ENCODE data around the gene NDUFS8. TPM values are rescaled to one million over a fixed set of nuclear protein-coding genes. Genes with fewer than 3 reads are reported as not detected.

NDUFS8 gene
- total and polyA plus RNA-seq, 2 experiments from 2014 or later = 114 to 219 TPM

DNA sequence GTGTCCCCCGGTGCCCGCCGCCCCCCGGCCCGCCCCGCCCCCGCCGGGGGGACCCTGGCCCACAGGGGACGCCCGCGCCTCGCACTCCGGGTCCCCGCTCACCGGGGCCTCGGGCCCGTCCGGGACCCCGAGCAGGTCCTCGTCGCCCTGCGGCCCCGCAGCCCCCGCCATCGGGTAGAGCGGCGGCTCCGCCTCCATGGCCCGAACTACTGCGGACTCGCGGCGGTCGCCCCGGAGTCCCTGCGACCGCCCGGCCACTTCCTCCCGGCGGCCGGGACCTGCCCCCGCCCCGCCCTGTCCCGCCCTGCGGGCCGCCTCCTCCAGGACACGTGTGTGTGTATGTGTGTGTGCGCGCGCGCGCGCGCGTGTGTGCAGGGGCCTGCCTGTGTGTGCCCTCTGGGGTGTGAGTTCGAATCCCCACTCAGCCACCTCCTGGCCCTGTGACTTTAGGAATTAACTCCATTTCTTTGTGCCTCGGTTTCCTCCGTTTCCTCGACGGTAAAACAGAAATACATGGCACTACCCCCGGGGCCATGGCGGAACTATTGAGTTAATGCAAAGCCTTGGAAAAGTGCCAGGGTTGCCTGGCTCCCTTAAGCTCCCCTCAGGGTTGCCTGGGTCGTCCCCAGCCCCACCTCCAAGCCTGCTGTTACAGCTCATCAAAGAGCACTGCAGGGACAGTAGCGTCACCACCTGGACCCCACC lies 26.5 kb upstream of the NDUFS8 start, which contains the start of gene UNC93B1:
UNC93B1 (minus strand) TSS at position 252 of the 705 bp plus-strand sequence; CDS start at position 198, 54 bp downstream.
- Histone ChIP-seq H3K4me2 (ENCODE audit: unreplicated experiment) (peak within 1 kb of the TSS; percentile 64), H3K9me2 (ENCODE audit: insufficient read depth) (no peaks in the 10 kb centered on the region), H3K9ac (peak within 1 kb of the TSS; percentile 60), H3K4me1 (ENCODE audit: insufficient read depth) (no peaks in the 10 kb centered on the region), H2AFZ (peak within 1 kb of the TSS; percentile 69), H3F3A (ENCODE audit: insufficient read depth) (peaks cover under 1% of the 10 kb centered on the region), H4K20me1 (ENCODE audit: insufficient read depth) (no peaks in the 10 kb centered on the region), H3K4me3 (peak within 1 kb of the TSS; percentile 68), H3K9me3 (ENCODE audit: low read depth) (no peaks in the 10 kb centered on the region), H3K27me3 (replicated peaks; ENCODE audit: insufficient read depth) (no peaks in the 10 kb centered on the region), H3K79me2 (ENCODE audit: insufficient read depth) (no peaks in the 10 kb centered on the region), H3K27ac (no peak within 1 kb of the TSS), H3K36me3 (ENCODE audit: low read depth) (no peaks in the 10 kb centered on the region)
- in situ Hi-C loops (cut with MboI) = no loop called here
- no peak for TF ChIP-seq EZH2 (IDR thresholded peaks at IDR 0.05; ENCODE audit: insufficient read depth, poor library complexity, severe bottlenecking)
- TF ChIP-seq EZH2phosphoT487 (IDR thresholded peaks at IDR 0.05; ENCODE audit: insufficient read depth, low read depth) = no peak
- 5 to 7% methylated on average over 17 to 32 of the region's 64 CpGs for WGBS, 2 experiments (ENCODE audit: low coverage in 1 of 2, low lambda C conversion rate in 2 of 2, missing lambda C conversion rate in 2 of 2)
- DNase-seq = peak; percentile 87

DNA sequence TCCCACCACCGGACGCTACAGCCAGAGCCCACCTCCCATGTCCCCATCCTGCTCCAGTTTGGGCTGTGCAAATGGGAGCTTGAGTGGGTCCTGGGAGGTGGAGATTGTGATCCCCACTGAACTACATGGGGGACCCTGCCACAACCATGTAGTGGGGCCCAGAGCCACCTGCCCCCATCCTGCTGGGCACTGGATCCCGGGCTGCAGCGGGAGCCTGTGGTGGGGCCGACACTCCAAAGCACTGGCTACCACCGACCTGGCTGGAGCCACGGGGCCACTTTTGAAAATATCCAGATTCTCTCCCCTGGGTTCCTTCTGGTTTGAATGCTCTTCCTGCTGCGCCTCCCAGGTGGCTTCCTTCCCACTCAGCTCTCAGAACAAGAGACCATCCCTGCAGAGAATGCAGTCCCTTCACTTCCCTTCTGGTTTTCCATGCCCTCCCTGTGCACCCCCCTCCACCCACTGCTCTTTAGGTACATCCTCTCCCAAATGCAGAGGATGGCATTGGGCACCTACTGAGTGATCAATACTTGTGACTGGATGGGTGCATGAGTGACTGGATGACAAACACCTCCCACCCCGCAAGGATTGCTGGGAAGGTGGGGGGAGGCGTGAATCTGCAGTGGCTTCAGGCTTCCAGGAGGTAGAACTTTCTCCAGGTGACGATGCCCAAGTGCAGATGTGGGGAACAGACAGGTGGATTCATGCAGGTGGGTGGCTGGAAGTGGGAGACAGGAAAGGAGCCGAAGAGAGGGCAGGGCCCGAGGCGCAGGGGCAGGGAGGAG lies 25.7 kb upstream of the NDUFS8 start:
- H3K4me1 ChIP-seq (ENCODE audit: insufficient read depth) = peaks cover 6% of the 10 kb centered on the region; the same call in 1 of the 2 replicates
- H3K27me3 ChIP-seq (replicated peaks; ENCODE audit: insufficient read depth) = no peaks in the 10 kb centered on the region
- in situ Hi-C loops (cut with MboI) = no loop called here
- no peaks in the 10 kb centered on the region for H3K9me2 ChIP-seq (ENCODE audit: insufficient read depth)
- no peaks in the 10 kb centered on the region for H4K20me1 ChIP-seq (ENCODE audit: insufficient read depth)
- TF ChIP-seq EZH2 (IDR thresholded peaks at IDR 0.05; ENCODE audit: insufficient read depth, poor library complexity, severe bottlenecking) = no peak
- TF ChIP-seq EZH2phosphoT487 (IDR thresholded peaks at IDR 0.05; ENCODE audit: insufficient read depth, low read depth) = no peak
- H3K27ac ChIP-seq = no peak overlapping the region
- H3K4me2 ChIP-seq (ENCODE audit: unreplicated experiment) = peak overlapping the region; percentile 64
- peaks cover 7% of the 10 kb centered on the region for H3F3A ChIP-seq (ENCODE audit: insufficient read depth)
- 74 to 77% methylated on average over 14 of the region's 14 CpGs for WGBS, 2 experiments (ENCODE audit: low coverage in 1 of 2, low lambda C conversion rate in 2 of 2, missing lambda C conversion rate in 2 of 2)
- H3K4me3 ChIP-seq = peak overlapping the region; percentile 68; the same call in 1 of the 2 replicates
- no peaks in the 10 kb centered on the region for H3K36me3 ChIP-seq (ENCODE audit: low read depth)
- no peak for DNase-seq
- no peaks in the 10 kb centered on the region for H3K79me2 ChIP-seq (ENCODE audit: insufficient read depth)
- H3K9me3 ChIP-seq (ENCODE audit: low read depth) = no peaks in the 10 kb centered on the region
- H2AFZ ChIP-seq = peak overlapping the region; percentile 69
- peak overlapping the region; percentile 60 for H3K9ac ChIP-seq

DNA sequence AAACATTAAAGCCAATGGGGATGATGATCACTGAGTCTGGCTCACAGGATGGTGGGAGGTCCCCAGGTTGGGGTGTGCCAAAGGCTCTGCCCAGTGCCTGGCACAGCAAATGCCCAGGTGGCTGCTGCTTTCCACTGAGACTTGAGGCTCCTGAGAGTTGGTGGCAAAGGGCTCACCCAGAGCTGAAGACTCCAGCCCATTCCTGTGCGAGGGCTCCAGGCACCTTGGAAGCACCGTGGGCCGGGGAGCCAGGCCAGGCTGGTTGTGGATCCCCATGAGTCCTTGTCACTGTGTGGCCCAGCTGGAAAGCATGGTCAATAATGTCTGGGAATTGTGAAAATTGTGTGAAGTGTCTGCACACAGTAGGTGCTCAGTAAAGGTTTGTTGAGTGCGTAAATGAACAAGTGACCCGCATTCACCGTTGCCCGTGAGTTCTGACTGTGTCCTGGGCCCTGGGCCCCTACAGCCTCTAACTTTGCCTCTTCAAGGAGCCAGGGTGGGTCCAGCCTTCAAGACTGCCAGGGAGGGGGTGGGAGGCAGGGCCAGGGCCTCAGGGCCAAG lies 23.8 kb upstream of the NDUFS8 start:
- Histone ChIP-seq H3K9me3 (ENCODE audit: low read depth) (no peaks in the 10 kb centered on the region), H3K9me2 (ENCODE audit: insufficient read depth) (no peaks in the 10 kb centered on the region), H3F3A (ENCODE audit: insufficient read depth) (peaks cover 15% of the 10 kb centered on the region), H3K4me2 (ENCODE audit: unreplicated experiment) (no peak overlapping the region), H3K27ac (no peak overlapping the region), H3K36me3 (ENCODE audit: low read depth) (no peaks in the 10 kb centered on the region), H3K27me3 (replicated peaks; ENCODE audit: insufficient read depth) (no peaks in the 10 kb centered on the region), H3K79me2 (ENCODE audit: insufficient read depth) (peaks cover 9% of the 10 kb centered on the region), H4K20me1 (ENCODE audit: insufficient read depth) (no peaks in the 10 kb centered on the region), H3K9ac (no peak overlapping the region), H3K4me3 (no peak overlapping the region), H2AFZ (no peak overlapping the region), H3K4me1 (ENCODE audit: insufficient read depth) (peaks cover 16% of the 10 kb centered on the region)
- 89 to 95% methylated on average over 7 of the region's 7 CpGs for WGBS, 2 experiments (ENCODE audit: low coverage in 1 of 2, low lambda C conversion rate in 2 of 2, missing lambda C conversion rate in 2 of 2)
- in situ Hi-C loops (cut with MboI) = no loop called here
- DNase-seq = no peak
- TF ChIP-seq EZH2phosphoT487 (IDR thresholded peaks at IDR 0.05; ENCODE audit: insufficient read depth, low read depth) (no peak), EZH2 (IDR thresholded peaks at IDR 0.05; ENCODE audit: insufficient read depth, poor library complexity, severe bottlenecking) (no peak)
